ENCODE data around the gene TRIP10. TPM values are rescaled to one million over a fixed set of nuclear protein-coding genes. Genes with fewer than 3 reads are reported as not detected.
A peak's percentile ranks its signal among the peaks of the same experiment; 100 is the strongest.

The TRIP10 gene
- total and polyA plus RNA-seq, 2 of the 13 experiments (the other 11 are each of a cell fraction or from before 2014, with no cell fraction given) = 32.5 to 33.2 TPM

- TF ChIP-seq CBX5 (CRISPR knock-in tag; IDR thresholded peaks at IDR 0.05; ENCODE audit: borderline replicate concordance) (peak; percentile 67; the same call in 1 of the 2 replicates), CREM (IDR thresholded peaks at IDR 0.05) (peak; percentile 71), CREM (CRISPR knock-in tag; IDR thresholded peaks at IDR 0.05) (no peak), TBL1XR1 (IDR thresholded peaks at IDR 0.05; ENCODE audit: borderline replicate concordance, low read length, partially characterized antibody) (no peak), ZBED4 (CRISPR knock-in tag; IDR thresholded peaks at IDR 0.05; ENCODE audit: borderline replicate concordance) (no peak; the same call in 1 of the 2 replicates), RNF219 (CRISPR knock-in tag; IDR thresholded peaks at IDR 0.05) (no peak), CHD2 (IDR thresholded peaks at IDR 0.05; ENCODE audit: low read depth, low read length) (no peak), HNRNPUL1 (IDR thresholded peaks at IDR 0.05; ENCODE audit: low read depth, low read length) (no peak), AHDC1 (CRISPR knock-in tag; IDR thresholded peaks at IDR 0.05; ENCODE audit: borderline replicate concordance) (peak; percentile 58; the same call in 1 of the 2 replicates), ZNF660 (CRISPR knock-in tag; IDR thresholded peaks at IDR 0.05; ENCODE audit: borderline replicate concordance, low read depth) (no peak), FOXC1 (CRISPR knock-in tag; IDR thresholded peaks at IDR 0.05; ENCODE audit: borderline replicate concordance) (no peak), AKAP8 (CRISPR knock-in tag; IDR thresholded peaks at IDR 0.05) (0 out of 2 replicates have a peak, but pooled peaks have one; percentile 32), ZNF598 (CRISPR knock-in tag; IDR thresholded peaks at IDR 0.05; ENCODE audit: borderline replicate concordance) (no peak), HDAC6 (IDR thresholded peaks at IDR 0.05; ENCODE audit: low read depth, low read length) (no peak), BORCS8-MEF2B (CRISPR knock-in tag; IDR thresholded peaks at IDR 0.05) (no peak), HNF4A (CRISPR knock-in tag; IDR thresholded peaks at IDR 0.05) (peak; percentile 27; the same call in 1 of the 2 replicates)
These were observed 16.3 kb upstream of the TRIP10 start (continued) for GRCh38 chr19:6723108-6723618.

All from HepG2 (cell line).